ENCODE results near the gene AOPEP.

AOPEP gene

GRCh38 chr9:94928691-94929368 is 202.3 kb downstream of the AOPEP start:
- TF ChIP-seq POLR2A (IDR thresholded peaks at IDR 0.05; ENCODE audit: low read depth, low read length) (no peak), PAX5 (IDR thresholded peaks at IDR 0.05; ENCODE audit: insufficient read depth, low read length, severe bottlenecking) (no peak), TAF1 (IDR thresholded peaks at IDR 0.05; ENCODE audit: low read depth, low read length) (no peak), POU2F2 (IDR thresholded peaks at IDR 0.05; ENCODE audit: low read depth, low read length) (no peak), POLR2AphosphoS5 (IDR thresholded peaks at IDR 0.05; ENCODE audit: low read depth, low read length) (no peak), SPI1 (IDR thresholded peaks at IDR 0.05; ENCODE audit: low read depth, low read length) (no peak)

GRCh38 chr9:94929369-94929756 is 202.9 kb downstream of the AOPEP start:
- FAIRE-seq (no peak), DNase-seq (ENCODE audit: insufficient read length, low spot score) (no peak)
- TF ChIP-seq POLR2AphosphoS5 (IDR thresholded peaks at IDR 0.05; ENCODE audit: low read depth, low read length) (no peak), POU2F2 (IDR thresholded peaks at IDR 0.05; ENCODE audit: low read depth, low read length) (no peak), TAF1 (IDR thresholded peaks at IDR 0.05; ENCODE audit: low read depth, low read length) (no peak), SPI1 (IDR thresholded peaks at IDR 0.05; ENCODE audit: low read depth, low read length) (no peak), PAX5 (IDR thresholded peaks at IDR 0.05; ENCODE audit: insufficient read depth, low read length, severe bottlenecking) (no peak), POLR2A (IDR thresholded peaks at IDR 0.05; ENCODE audit: low read depth, low read length) (no peak)

More at GRCh38 chr9:94928691-94929368, 202.3 kb downstream of the AOPEP start:
- no peak for DNase-seq (ENCODE audit: insufficient read length, low spot score)
- no peak for FAIRE-seq

- TF ChIP-seq SPI1 (IDR thresholded peaks at IDR 0.05; ENCODE audit: low read depth, low read length), result no peak
- no peak for TF ChIP-seq POLR2AphosphoS5 (IDR thresholded peaks at IDR 0.05; ENCODE audit: low read depth, low read length)
- TF ChIP-seq PAX5 (IDR thresholded peaks at IDR 0.05; ENCODE audit: insufficient read depth, low read length, severe bottlenecking), result no peak
- no peak for TF ChIP-seq POU2F2 (IDR thresholded peaks at IDR 0.05; ENCODE audit: low read depth, low read length)
- TF ChIP-seq POLR2A (IDR thresholded peaks at IDR 0.05; ENCODE audit: low read depth, low read length), result no peak
- TF ChIP-seq TAF1 (IDR thresholded peaks at IDR 0.05; ENCODE audit: low read depth, low read length), result no peak
- no peak for FAIRE-seq
- DNase-seq (ENCODE audit: insufficient read length, low spot score), result no peak
Observed at GRCh38 chr9:94931036-94931633, 204.6 kb downstream of the AOPEP start.

- DNase-seq (ENCODE audit: insufficient read length, low spot score) (no peak), FAIRE-seq (no peak)
- TF ChIP-seq POU2F2 (IDR thresholded peaks at IDR 0.05; ENCODE audit: low read depth, low read length) (no peak), POLR2AphosphoS5 (IDR thresholded peaks at IDR 0.05; ENCODE audit: low read depth, low read length) (no peak), POLR2A (IDR thresholded peaks at IDR 0.05; ENCODE audit: low read depth, low read length) (no peak)
Observed at GRCh38 chr9:94931740-94932139, 205.2 kb downstream of the AOPEP start.

GRCh38 chr9:94932652-94933510 is 206.4 kb downstream of the AOPEP start:
- no peak for FAIRE-seq

GRCh38 chr9:94933511-94933828 is 207.0 kb downstream of the AOPEP start:
- DNase-seq (ENCODE audit: insufficient read length, low spot score) (no peak), FAIRE-seq (no peak)
- TF ChIP-seq PAX5 (IDR thresholded peaks at IDR 0.05; ENCODE audit: insufficient read depth, low read length, severe bottlenecking) (no peak), POLR2AphosphoS5 (IDR thresholded peaks at IDR 0.05; ENCODE audit: low read depth, low read length) (no peak), POLR2A (IDR thresholded peaks at IDR 0.05; ENCODE audit: low read depth, low read length) (no peak), POU2F2 (IDR thresholded peaks at IDR 0.05; ENCODE audit: low read depth, low read length) (no peak), TAF1 (IDR thresholded peaks at IDR 0.05; ENCODE audit: low read depth, low read length) (no peak), SPI1 (IDR thresholded peaks at IDR 0.05; ENCODE audit: low read depth, low read length) (no peak)

More at GRCh38 chr9:94932652-94933510, 206.4 kb downstream of the AOPEP start:
- no peak for DNase-seq (ENCODE audit: insufficient read length, low spot score)
- no peak for TF ChIP-seq TAF1 (IDR thresholded peaks at IDR 0.05; ENCODE audit: low read depth, low read length)
- no peak for TF ChIP-seq SPI1 (IDR thresholded peaks at IDR 0.05; ENCODE audit: low read depth, low read length)
- TF ChIP-seq PAX5 (IDR thresholded peaks at IDR 0.05; ENCODE audit: insufficient read depth, low read length, severe bottlenecking), result no peak
- no peak for TF ChIP-seq POU2F2 (IDR thresholded peaks at IDR 0.05; ENCODE audit: low read depth, low read length)
- no peak for TF ChIP-seq POLR2AphosphoS5 (IDR thresholded peaks at IDR 0.05; ENCODE audit: low read depth, low read length)
- no peak for TF ChIP-seq POLR2A (IDR thresholded peaks at IDR 0.05; ENCODE audit: low read depth, low read length)

- DNase-seq (ENCODE audit: insufficient read length, low spot score) (no peak), FAIRE-seq (no peak)
- no peak for TF ChIP-seq PAX5 (IDR thresholded peaks at IDR 0.05; ENCODE audit: insufficient read depth, low read length, severe bottlenecking)
- no peak for TF ChIP-seq POLR2A (IDR thresholded peaks at IDR 0.05; ENCODE audit: low read depth, low read length)
- TF ChIP-seq SPI1 (IDR thresholded peaks at IDR 0.05; ENCODE audit: low read depth, low read length), result no peak
- TF ChIP-seq TAF1 (IDR thresholded peaks at IDR 0.05; ENCODE audit: low read depth, low read length), result no peak
- TF ChIP-seq POU2F2 (IDR thresholded peaks at IDR 0.05; ENCODE audit: low read depth, low read length), result no peak
- no peak for TF ChIP-seq POLR2AphosphoS5 (IDR thresholded peaks at IDR 0.05; ENCODE audit: low read depth, low read length)
Observed at GRCh38 chr9:94934816-94935328, 208.4 kb downstream of the AOPEP start.

- no peak for DNase-seq (ENCODE audit: insufficient read length, low spot score)
- no peak for FAIRE-seq
- TF ChIP-seq TAF1 (IDR thresholded peaks at IDR 0.05; ENCODE audit: low read depth, low read length), result no peak
- TF ChIP-seq POU2F2 (IDR thresholded peaks at IDR 0.05; ENCODE audit: low read depth, low read length), result no peak
- no peak for TF ChIP-seq POLR2AphosphoS5 (IDR thresholded peaks at IDR 0.05; ENCODE audit: low read depth, low read length)
- TF ChIP-seq POLR2A (IDR thresholded peaks at IDR 0.05; ENCODE audit: low read depth, low read length), result no peak
- TF ChIP-seq PAX5 (IDR thresholded peaks at IDR 0.05; ENCODE audit: insufficient read depth, low read length, severe bottlenecking), result no peak
- no peak for TF ChIP-seq SPI1 (IDR thresholded peaks at IDR 0.05; ENCODE audit: low read depth, low read length)
Observed at GRCh38 chr9:94935396-94935795, 208.9 kb downstream of the AOPEP start.

- TF ChIP-seq TAF1 (IDR thresholded peaks at IDR 0.05; ENCODE audit: low read depth, low read length) (no peak), PAX5 (IDR thresholded peaks at IDR 0.05; ENCODE audit: insufficient read depth, low read length, severe bottlenecking) (no peak), POLR2A (IDR thresholded peaks at IDR 0.05; ENCODE audit: low read depth, low read length) (no peak), POLR2AphosphoS5 (IDR thresholded peaks at IDR 0.05; ENCODE audit: low read depth, low read length) (no peak), POU2F2 (IDR thresholded peaks at IDR 0.05; ENCODE audit: low read depth, low read length) (no peak), SPI1 (IDR thresholded peaks at IDR 0.05; ENCODE audit: low read depth, low read length) (no peak)
- DNase-seq (ENCODE audit: insufficient read length, low spot score) (no peak), FAIRE-seq (no peak)
Observed at GRCh38 chr9:94936419-94936818, 209.9 kb downstream of the AOPEP start.

Measured in GM12891 (cell line).